A549 (cell line): Measurements from ENCODE around the gene KCNAB3.

ENCODE experiments used
- CEBPB ChIP-seq, 2 experiments: fragments of >200 bp in 1 of 2; sonication (Bioruptor Twin) in 1 of 2; formaldehyde crosslinking in 1 of 2; IDR thresholded peaks; 2 replicates each; pipeline ENCODE4 v1.6.1; 2012 to 2016
- HDAC2 ChIP-seq: fragments of 200-600 bp; sonication (generic); IDR thresholded peaks from 2 replicates; pipeline ENCODE4 v1.6.1; 2016
- JUN ChIP-seq, 2 experiments: fragments of >200 bp; sonication (Bioruptor Twin); formaldehyde crosslinking; IDR thresholded peaks; 2 replicates in 1 of 2; 3 replicates in 1 of 2; pipeline ENCODE4 v1.6.1; 2016 to 2017
- MAZ ChIP-seq: fragments of 150-350 bp; IDR thresholded peaks from 2 replicates; pipeline ENCODE4 v1.6.1; 2014; ENCODE audit warnings: antibody characterized with exemption, low read depth, low read length, borderline replicate concordance
- MYC ChIP-seq: IDR thresholded peaks from 2 replicates; pipeline ENCODE4 v1.6.1; 2012; ENCODE audit warnings: mild to moderate bottlenecking, inconsistent platforms, low read length, improper control_type of control experiment, borderline replicate concordance
- POLR2A ChIP-seq: IDR thresholded peaks from 2 replicates; pipeline ENCODE4 v1.6.1; 2012; ENCODE audit warnings: mild to moderate bottlenecking, low read length
- TF ChIP-seq, protein P1 (sequence below): fragments of >200 bp; sonication (Bioruptor Twin); formaldehyde crosslinking; IDR thresholded peaks from 3 replicates; pipeline ENCODE4 v1.5.1; 2016

DNA sequence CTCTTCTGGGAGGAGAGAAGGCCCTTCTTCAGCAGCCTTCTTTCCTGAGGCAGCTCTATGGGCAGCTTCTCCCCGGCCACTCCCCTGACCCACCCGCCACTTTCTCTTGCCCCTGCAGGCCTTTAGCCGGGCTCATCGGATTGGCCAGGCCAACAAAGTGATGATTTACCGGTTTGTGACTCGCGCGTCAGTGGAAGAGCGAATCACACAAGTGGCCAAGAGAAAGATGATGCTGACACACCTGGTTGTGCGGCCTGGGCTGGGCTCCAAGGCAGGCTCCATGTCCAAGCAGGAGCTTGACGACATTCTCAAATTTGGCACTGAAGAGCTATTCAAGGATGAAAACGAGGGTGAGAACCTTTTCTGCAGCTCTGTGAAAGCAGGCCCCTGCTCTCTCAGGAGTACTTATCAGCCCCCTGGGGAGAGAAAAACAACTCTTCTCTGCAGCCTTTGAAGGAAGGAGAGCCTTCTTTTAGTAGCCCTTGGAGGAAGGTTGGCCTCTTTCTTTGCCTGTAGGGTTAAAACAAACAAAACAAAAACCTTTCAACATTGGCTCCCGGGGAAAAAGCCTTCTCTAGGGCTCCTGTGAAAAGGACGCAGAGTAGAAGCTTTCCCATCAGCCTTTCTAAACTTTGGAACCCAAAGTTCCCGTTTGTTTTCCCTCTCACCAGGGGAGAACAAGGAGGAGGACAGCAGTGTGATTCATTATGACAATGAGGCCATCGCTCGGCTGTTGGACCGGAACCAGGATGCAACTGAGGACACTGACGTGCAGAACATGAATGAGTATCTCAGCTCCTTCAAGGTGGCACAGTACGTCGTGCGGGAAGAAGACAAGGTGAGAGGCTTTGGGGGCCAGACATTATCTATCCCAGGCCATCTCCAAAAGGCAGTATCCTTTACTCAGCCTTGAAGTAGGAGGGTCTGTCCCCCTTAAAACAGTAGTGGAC, 26.2 kb downstream of the KCNAB3 start:
- TF ChIP-seq MYC, result no peak
- no peak for TF ChIP-seq HDAC2
- no peak for TF ChIP-seq JUN (IDR thresholded peaks at IDR 0.05)
- TF ChIP-seq MAZ, result no peak
- TF ChIP-seq, protein P1, sequence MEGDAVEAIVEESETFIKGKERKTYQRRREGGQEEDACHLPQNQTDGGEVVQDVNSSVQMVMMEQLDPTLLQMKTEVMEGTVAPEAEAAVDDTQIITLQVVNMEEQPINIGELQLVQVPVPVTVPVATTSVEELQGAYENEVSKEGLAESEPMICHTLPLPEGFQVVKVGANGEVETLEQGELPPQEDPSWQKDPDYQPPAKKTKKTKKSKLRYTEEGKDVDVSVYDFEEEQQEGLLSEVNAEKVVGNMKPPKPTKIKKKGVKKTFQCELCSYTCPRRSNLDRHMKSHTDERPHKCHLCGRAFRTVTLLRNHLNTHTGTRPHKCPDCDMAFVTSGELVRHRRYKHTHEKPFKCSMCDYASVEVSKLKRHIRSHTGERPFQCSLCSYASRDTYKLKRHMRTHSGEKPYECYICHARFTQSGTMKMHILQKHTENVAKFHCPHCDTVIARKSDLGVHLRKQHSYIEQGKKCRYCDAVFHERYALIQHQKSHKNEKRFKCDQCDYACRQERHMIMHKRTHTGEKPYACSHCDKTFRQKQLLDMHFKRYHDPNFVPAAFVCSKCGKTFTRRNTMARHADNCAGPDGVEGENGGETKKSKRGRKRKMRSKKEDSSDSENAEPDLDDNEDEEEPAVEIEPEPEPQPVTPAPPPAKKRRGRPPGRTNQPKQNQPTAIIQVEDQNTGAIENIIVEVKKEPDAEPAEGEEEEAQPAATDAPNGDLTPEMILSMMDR, result no peak
- no peak for TF ChIP-seq CEBPB (IDR thresholded peaks at IDR 0.05)
- TF ChIP-seq POLR2A, result no peak
